ENCODE results near the gene WARS2. TPM values are rescaled to one million over a fixed set of nuclear protein-coding genes. Genes with fewer than 3 reads are reported as not detected.

WARS2 gene
- 9.5 TPM for total RNA-seq
- long read RNA-seq, transcript WARS2-201 (6 exons, 2,800 nt) = major isoform, 15 of 20 reads
- long read RNA-seq, partial matches to known transcripts = 0 of 20 reads
- long read RNA-seq, other reads (novel, unspliced or antisense) = 5 of 20 reads

GRCh38 chr1:119140177-119141019 lies at the start of gene WARS2:
Gene WARS2 (minus strand): TSS chr1:119140653. CDS start chr1:119140644, 9 bp downstream.
- peak within 1 kb of the TSS; percentile 99 for H3K27ac ChIP-seq (replicated peaks)
- intact Hi-C loops (cut with micrococcal nuclease) = no loop called here
- H3K4me3 ChIP-seq = peak within 1 kb of the TSS; percentile 78
- no peak for TF ChIP-seq CTCF (IDR thresholded peaks at IDR 0.05; ENCODE audit: borderline replicate concordance)
- peaks cover 50% of the 10 kb centered on the region for H3K4me1 ChIP-seq
- no peaks in the 10 kb centered on the region for H3K27me3 ChIP-seq (ENCODE audit: low read depth)
- H3K9me3 ChIP-seq (replicated peaks) = no peaks in the 10 kb centered on the region
- DNase-seq = peak; percentile 94
- H3K36me3 ChIP-seq = peaks cover 3% of the 10 kb centered on the region

- TF ChIP-seq CTCF (IDR thresholded peaks at IDR 0.05; ENCODE audit: borderline replicate concordance) = no peak
- intact Hi-C loops (cut with micrococcal nuclease) = no loop called here
- DNase-seq = no peak
- Histone ChIP-seq H3K27ac (replicated peaks) (no peak overlapping the region), H3K27me3 (ENCODE audit: low read depth) (no peaks in the 10 kb centered on the region), H3K36me3 (no peaks in the 10 kb centered on the region), H3K4me3 (no peak overlapping the region), H3K9me3 (replicated peaks) (peaks cover 4% of the 10 kb centered on the region), H3K4me1 (no peaks in the 10 kb centered on the region)
Measured at GRCh38 chr1:119188926-119189325, 48.5 kb upstream of the WARS2 start.

GRCh38 chr1:119187416-119187815 lies 47.0 kb upstream of the WARS2 start:
- H3K27ac ChIP-seq (replicated peaks) = no peak overlapping the region
- intact Hi-C loops (cut with micrococcal nuclease) = no loop called here
- H3K27me3 ChIP-seq (ENCODE audit: low read depth) = no peaks in the 10 kb centered on the region
- no peaks in the 10 kb centered on the region for H3K4me1 ChIP-seq
- no peak overlapping the region for H3K4me3 ChIP-seq
- DNase-seq = no peak
- TF ChIP-seq CTCF (IDR thresholded peaks at IDR 0.05; ENCODE audit: borderline replicate concordance) = no peak
- no peaks in the 10 kb centered on the region for H3K36me3 ChIP-seq
- peaks cover 4% of the 10 kb centered on the region for H3K9me3 ChIP-seq (replicated peaks)

- Histone ChIP-seq H3K4me1 (no peaks in the 10 kb centered on the region), H3K4me3 (no peak overlapping the region), H3K9me3 (replicated peaks) (peaks cover 4% of the 10 kb centered on the region), H3K27ac (replicated peaks) (no peak overlapping the region), H3K36me3 (no peaks in the 10 kb centered on the region), H3K27me3 (ENCODE audit: low read depth) (no peaks in the 10 kb centered on the region)
- no peak for TF ChIP-seq CTCF (IDR thresholded peaks at IDR 0.05; ENCODE audit: borderline replicate concordance)
- intact Hi-C loops (cut with micrococcal nuclease) = no loop called here
- no peak for DNase-seq
Measured at GRCh38 chr1:119186471-119186870, 46.0 kb upstream of the WARS2 start.

- no peak for DNase-seq
- Histone ChIP-seq H3K27me3 (ENCODE audit: low read depth) (no peaks in the 10 kb centered on the region), H3K36me3 (peaks cover 7% of the 10 kb centered on the region), H3K4me1 (no peaks in the 10 kb centered on the region), H3K4me3 (no peak overlapping the region), H3K9me3 (replicated peaks) (peaks cover 4% of the 10 kb centered on the region), H3K27ac (replicated peaks) (no peak overlapping the region)
- intact Hi-C loops (cut with micrococcal nuclease) = no loop called here
- TF ChIP-seq CTCF (IDR thresholded peaks at IDR 0.05; ENCODE audit: borderline replicate concordance) = no peak
Measured at GRCh38 chr1:119184972-119185371, 44.5 kb upstream of the WARS2 start.
